GM18873 (cell line): ENCODE data around the gene PXK.

Experiments
- ATAC-seq: cut with Tn5 transposase; IDR thresholded peaks from one replicate; pipeline ENCODE4 v1.9.1; 2021; ENCODE audit warnings: mild to moderate bottlenecking, moderate library complexity, moderate number of reproducible peaks; ENCODE audit not compliant: unreplicated experiment, low FRiP score

Gene PXK

DNA sequence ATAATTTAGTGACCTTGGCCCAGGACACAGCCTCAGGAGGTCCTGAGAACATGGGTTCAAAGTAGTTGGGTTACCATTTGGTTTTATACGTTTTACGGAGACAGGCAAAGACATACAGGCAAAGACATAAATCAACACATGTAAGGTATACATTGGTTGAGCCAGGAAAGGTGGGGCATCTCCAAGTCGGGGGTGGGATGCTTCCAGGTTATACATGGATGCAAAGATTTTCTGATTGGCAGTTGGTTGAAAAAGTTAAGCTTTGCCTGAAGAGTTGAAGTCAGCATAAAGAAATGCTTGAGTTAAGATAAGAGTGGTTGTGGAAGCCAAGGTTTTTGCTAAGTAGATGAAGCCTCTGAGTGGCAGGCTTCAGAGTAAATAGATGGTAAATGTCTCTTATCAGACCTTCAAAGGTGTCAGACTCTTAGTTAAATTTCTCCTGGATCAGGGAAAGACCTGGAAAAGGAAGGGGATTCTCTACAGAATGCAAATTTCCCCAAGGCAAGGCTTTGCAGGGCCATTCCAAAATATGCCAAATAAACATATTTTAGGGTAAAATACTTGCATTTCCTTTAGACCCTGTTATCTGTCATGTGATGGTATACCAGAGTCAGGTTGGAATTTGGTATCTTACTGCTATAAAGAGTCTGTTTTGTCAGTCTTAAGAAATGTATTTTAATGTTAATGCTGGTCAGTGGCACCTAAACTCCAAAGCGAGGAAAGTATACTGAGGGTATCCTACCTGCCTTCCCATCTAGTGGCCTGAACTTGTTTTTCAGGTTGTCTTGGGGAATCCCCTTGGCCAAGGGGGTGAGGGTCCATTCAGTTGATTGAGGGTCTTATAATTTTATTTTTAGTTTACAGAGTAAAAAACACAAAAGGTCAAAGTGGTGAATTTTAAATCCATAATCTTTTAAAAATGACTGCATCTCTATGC lies 109.1 kb downstream of the PXK start:
- ATAC-seq = no peak

DNA sequence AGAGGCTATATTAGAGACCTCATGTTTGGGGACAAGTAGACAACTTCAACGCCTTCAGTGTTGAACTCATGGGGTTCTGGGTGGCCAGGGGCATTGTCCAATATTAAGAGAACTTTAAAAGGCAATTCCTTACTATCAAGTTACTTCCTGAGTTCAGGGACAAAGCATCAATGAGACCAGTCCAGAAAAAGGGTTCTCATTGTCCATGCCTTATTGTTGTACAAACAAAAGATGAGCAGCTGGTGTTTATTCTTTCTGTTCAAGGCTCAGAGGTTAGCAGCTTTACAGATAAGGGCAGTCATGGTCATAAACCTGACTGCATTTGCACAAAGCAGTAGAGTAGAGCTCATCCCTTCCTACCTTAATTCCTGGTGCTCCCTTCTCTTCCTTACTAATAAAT lies 119.5 kb downstream of the PXK start:
- ATAC-seq = no peak

DNA sequence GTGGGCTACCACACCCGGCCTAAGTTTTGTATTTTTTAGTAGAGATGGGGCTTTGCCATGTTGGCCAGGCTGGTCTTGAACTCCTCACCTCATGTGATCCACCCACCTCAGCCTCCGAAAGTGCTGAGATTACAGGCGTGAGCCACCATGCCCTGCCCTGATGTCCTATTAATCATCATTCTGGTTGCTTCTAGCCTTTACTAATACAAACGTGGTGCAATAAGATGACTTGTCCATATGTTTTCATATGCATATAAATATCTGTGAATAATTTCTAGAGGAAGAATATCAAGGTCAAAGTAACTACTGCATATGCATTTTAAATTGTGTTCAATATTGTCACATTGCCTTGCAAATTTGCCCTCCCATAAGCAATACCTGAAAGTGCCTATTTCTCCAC lies 126.5 kb downstream of the PXK start:
- ATAC-seq = no peak

DNA sequence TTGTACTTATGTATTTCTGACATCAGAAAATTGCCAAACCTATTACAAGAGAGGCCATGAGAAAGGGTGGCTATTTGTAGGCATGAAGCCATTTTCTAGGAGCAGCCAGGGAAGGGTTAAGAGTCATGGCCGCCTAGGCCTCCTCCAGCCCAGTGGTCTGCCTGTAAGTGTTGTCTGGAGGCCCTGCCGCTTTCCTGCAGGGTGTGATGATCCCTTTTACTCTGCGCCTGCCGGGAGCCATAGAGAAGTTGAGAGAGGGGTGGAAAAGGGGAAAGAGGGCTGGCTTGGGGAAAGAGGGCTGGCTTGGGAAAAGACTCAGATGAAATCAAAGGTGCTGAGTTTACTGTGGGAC lies 130.1 kb downstream of the PXK start:
- no peak for ATAC-seq

DNA sequence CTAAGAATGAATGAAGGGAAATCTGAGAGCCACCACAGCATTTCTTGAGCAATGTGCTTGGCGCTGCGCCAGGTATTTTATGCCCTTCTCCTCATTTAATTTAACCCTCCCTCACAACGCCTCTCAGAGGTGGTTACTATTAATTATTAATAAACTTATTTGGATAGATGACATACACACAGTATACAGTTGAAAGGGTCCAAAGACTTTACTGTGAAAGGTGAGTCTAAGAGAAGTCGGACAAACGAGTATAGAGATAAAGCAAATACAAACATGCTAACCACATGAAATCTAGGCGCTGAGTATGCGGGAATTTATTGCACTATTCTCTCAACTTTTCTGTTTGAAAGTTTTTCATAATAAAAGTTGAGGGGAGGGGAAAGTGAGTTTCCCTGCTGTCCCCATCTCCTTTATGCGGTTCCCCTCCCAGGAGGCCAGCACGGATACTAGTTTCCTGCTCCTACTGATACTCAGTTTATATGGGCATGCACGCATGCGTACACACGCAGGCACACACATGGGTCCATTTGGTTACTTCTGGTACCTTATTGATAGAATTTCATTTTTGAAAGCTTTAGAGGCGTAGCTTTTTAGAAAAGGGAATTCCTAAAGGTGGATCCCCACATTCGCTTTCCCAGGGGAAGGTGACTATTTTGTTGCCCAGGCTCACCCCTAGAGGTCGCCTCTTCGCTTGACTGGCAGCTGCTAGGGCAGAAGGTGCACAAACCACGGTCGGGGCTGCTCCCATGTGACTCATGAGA lies 130.7 kb downstream of the PXK start:
- ATAC-seq = no peak

DNA sequence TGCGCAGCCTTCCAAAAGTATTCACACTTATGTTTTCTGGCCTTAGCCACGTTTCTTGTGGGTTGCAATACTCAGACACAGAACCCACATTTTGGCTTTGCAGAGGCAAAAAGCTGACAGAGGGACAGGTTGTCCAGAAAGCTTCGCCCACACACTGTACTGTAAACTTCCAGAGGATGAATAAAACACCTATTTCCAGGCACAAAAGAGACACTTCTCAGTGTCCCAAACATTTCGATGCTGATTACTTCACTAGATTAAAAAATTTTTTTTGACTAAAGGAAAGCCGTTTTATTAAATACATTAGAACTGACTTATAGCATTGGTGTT lies 131.2 kb downstream of the PXK start:
- ATAC-seq = no peak

DNA sequence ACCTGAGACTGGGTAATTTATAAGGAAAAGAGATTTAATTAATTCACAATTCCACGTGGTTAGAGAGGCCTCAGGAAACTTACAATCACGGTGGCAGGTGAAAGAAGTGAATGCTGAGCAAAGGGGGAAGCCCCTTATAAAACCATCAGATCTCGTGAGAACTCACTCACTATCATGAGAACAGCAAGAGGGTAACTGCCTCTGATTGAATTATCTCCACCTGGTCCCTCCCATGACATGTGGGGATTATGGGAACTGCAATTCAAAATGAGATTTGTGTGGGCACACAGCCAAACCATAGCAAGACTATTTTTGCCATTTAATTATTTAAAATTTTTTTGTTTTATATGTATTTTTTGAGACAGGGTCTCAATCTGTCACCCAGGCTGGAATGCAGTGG lies 132.2 kb downstream of the PXK start:
- ATAC-seq = no peak

DNA sequence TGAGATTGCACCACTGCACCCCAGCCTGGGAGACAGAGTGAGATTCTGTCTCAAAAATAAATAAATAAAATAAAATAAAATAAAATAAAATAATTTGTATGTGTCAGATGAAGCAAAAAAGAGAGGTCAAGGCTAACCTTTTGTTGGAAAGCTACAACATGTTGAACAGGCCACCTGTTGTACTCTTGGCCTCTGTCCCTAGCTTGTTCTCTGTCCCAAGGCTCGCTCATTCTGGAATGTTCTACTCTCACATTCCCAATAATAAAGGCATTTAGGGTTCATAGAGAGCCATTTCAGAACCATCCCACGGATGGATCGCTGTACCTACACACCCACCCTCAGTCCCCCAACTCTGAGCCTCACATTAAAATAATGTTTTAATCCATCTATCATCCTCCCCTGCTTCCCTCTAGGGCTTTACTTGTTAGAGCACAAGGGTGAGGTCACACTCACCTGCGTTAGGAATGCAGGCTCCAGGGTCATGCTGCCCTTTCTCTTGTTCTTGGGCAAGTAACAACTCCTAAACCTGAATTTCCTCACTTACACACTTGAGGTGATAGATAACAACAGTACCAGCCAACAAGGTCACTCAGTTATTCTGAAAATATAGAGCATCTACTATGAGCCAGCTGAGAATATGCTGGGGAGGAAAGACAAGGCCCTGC lies 134.3 kb downstream of the PXK start:
- ATAC-seq = no peak

DNA sequence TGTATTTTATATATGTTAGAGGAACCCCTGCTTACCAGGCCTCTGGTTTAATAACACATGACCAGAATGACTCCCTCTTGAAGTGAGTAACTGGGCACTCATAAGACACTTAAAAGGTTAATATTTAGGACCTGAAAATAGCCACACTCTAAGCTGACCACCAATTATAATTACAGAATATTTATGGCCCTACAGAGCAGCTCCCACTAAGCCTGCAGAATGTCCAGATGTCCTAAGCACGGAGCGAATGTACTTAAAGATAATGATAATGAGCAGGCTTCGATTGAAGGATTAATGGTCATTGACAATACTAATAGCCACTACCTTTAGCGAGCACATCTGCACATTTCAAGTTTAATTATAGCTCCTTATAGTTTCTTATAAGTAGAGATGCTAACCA lies 136.4 kb downstream of the PXK start:
- no peak for ATAC-seq

DNA sequence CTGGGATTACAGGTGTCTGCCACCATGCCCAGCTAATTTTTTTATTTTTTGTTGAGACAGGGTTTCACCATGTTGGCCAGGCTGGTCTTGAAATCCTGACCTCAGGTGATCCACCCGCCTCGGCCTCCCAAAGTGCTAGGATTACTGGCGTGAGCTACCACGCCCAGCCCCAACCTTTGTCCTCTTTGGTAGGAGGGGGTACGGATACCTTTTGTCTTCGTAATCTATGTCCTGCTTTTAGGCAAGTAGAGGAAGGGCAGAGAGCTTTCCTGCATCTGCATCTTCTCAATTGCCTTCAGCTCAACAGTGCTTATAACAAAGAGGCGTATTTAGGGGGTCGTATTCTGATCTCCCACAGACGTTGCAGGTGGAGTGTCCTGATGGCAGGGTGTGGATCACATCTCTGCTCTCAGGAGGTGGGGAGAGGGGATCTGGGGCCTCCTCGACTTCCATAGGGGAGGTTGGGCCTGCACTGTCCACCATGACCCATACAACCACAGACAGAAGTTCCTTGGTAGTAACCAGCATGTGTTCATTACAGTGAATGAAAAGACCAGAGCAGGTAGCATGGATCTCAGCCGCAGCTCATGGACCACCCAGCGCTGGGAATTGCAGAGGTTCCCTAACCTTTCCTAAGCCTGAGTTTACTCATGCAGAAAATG lies 137.8 kb downstream of the PXK start:
- no peak for ATAC-seq

DNA sequence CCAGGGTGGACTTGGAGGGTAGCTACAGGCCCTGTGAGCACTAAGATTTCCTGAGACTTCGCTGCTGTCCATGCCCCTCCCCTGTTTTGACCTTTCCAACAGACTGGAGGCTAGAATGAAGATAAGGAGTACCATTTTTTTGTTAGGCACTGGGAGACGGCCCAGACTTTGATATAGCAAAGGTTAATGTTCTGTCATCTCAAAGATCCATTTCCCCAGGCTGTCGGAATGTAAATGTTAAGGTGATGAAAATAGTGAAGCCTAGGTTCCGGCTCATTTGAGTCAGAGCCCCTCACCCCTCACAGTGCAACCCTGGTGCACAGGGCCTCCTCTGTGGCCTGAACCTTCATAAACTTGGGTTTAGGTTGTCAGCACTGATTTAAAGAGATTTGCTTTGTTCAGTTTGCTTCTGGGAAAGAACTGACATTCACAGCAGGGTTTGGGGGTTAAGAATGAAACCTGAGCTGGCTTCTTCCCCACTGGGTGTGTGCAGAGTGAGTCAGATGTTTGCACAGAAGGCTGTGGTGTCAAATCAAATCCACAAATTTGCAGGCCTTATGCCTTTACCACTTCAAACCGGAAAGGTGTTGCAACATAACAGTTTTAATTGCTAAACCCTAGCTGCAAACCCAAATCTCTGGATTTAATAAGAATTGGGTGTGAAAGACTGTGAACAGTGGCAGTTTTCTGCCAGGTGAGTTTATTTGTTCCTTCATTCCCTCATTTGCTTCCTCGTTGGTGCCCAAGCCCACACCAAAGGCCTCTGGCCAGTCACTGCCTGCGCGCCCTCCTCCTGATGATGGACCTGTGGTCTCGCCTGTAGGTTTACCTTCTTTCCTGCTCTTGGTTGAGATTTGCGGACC lies 138.6 kb downstream of the PXK start:
- ATAC-seq = no peak

DNA sequence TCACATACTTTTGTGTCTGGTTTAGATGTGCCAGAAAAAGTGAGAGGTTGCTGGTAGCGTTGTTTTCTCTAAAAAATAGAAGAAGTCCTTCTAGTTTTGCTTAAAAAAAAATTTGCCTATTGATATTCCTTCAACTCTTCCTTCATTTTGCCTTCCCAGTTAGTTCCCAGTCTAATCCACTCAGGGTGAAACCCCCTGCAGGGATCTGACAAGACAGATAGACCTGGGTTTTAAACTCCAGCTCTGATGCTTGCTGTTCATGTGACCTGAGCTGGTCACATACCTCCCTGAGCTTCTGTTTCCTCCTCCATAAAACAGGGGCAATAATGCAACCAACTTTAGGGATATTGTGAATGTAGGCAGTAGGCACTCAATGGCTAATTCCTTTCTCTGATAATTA lies 140.6 kb downstream of the PXK start:
- ATAC-seq = no peak

DNA sequence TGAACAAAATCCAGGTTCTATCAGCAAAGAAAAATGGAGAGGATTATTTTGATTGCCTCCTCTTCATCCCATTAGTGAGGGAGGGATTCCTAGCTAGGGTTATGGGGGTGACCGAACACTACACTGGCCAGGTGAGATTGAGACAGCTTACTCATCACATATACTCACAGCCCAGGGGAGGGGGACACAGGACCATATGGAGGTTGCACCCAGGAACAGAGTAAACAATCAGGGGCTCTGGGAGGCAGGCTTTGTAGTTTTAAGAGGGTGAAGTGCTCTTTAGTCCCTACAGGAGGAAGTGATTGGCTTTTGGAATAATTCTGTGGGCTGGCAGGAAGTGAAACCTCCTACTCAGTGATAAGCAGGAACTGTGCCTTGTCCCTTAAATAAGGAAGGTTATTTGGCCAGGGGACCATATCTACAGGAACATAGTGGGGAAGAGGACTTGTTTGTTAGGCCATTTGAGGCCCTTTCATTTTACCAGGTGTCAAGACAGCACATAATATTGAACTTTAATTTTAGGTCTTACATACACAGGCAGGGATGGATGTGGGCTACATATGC lies 141.7 kb downstream of the PXK start:
- ATAC-seq = no peak

DNA sequence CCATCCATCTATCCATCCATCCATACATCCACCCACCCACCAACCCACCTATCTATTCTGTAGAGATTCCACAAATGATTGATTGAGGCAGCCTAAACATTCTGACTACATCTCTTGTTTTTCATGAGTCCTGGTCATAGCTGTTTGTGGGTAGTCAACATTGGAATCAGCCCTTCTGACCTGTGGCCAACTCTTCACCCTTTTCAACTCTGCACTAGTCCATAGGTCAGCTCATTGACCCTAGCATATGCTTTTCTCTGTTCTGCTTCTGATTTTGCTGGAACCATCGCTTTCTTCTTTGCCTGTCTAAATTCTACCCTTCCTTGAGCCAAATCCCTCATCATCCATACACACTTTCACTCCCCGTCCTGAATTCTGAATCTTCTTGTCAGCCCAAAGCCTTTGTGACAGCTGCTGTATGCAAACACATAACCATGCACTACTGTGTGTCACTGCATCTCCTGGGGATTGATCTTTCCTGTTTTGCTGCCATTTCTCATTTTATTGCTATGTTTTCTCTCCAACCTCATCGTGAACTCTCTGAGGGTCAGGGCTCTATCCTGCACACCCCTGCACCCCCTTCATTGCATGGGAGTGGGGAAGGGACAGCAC lies 142.4 kb downstream of the PXK start:
- ATAC-seq = no peak
